ENCODE results near the gene CERS4.
"Not testable (repeated sequence)": the region's sequence is repeated elsewhere in the genome, so short reads cannot be mapped to it uniquely, and the experiment has no call there.

Gene CERS4

GRCh38 chr19:8256276-8257051 is 47.3 kb downstream of the CERS4 start:
- H3K4me3 ChIP-seq: no peak overlapping the region
- no peak overlapping the region for H3K27ac ChIP-seq

DNA sequence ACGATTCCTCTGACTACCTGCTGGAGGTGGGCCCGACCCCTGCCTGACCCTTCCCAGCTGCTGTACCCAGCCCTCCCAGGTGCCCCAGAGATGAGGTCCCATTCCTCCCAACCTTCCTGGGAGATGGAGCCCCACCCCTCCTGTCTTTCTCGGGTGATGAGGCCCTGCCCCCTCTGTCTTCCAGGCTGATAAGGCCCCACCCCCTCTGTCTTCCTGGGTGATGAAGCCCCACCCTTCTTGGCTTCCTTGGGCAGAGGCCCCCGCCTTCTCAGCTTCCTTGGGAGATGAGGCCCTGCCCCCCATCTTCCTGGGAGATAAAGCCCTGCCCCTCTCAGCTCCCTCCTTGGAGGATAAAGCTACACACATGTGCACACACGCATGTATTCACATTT is 47.9 kb downstream of the CERS4 start:
- Histone ChIP-seq H3K4me3 (no peak overlapping the region), H3K27ac (no peak overlapping the region)

- Histone ChIP-seq H3K27ac (no peak overlapping the region), H3K4me3 (no peak overlapping the region)
Measured at GRCh38 chr19:8259142-8259921, 50.2 kb downstream of the CERS4 start.

- H3K27ac ChIP-seq: no peak overlapping the region
- no peak overlapping the region for H3K4me3 ChIP-seq
Measured at GRCh38 chr19:8259922-8260247, 50.7 kb downstream of the CERS4 start.

DNA sequence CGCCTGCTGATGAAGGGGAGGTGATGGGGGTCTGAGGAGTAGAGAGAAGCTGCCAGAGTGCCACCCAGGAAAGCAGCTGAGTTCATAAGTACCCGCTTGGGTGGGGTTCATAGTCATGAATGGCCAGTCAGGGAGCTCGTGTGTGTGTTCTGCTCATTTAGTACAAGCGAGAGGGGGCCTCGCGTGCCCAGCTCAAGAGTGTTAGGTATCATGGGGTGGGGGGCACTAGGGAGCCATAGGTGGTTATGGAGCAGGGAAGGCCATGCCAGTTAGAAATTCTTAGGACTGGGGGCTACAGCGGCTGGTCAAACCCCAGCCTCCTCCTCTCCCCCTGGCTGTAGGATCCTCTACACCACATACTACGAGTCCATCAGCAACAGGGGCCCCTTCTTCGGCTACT is 52.2 kb downstream of the CERS4 start:
- Histone ChIP-seq H3K27ac (no peak overlapping the region), H3K4me3 (no peak overlapping the region)

DNA sequence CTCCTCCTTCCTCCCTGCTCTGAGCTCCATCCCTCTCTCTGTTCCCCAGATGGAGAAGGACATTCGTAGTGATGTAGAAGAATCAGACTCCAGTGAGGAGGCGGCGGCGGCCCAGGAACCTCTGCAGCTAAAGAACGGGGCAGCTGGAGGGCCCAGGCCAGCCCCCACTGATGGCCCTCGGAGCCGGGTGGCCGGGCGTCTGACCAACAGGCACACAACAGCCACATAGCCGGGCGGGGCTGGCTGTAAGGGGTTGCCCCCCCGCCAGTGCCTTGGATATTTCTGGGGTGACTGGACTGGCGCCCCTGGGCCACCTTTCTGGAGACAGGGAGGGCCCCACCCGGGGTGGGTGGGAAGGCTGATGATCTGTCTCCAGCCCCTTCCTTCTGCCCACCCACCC is 52.7 kb downstream of the CERS4 start:
- Histone ChIP-seq H3K4me3 (no peak overlapping the region), H3K27ac (no peak overlapping the region)

DNA sequence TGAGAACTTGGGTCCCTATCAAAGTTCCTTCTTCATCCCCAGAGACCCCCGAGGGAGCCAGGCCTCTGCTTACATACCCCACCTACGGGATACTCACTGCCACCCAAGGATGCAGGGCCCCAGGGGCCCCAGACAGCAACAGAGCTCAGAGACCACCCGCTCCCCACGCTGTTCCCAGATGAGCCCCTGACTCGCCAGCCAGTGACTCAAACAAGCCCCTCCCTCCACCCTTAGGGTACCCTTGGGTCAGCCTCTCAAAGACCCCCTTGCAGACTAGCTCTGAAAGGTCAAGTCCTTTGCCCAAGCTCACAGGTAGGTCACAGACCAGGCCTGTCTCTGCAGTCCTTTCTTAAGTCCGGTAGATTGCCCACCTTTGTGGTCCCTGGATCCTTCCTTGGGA is 53.3 kb downstream of the CERS4 start:
- Histone ChIP-seq H3K4me3 (no peak overlapping the region), H3K27ac (no peak overlapping the region)

DNA sequence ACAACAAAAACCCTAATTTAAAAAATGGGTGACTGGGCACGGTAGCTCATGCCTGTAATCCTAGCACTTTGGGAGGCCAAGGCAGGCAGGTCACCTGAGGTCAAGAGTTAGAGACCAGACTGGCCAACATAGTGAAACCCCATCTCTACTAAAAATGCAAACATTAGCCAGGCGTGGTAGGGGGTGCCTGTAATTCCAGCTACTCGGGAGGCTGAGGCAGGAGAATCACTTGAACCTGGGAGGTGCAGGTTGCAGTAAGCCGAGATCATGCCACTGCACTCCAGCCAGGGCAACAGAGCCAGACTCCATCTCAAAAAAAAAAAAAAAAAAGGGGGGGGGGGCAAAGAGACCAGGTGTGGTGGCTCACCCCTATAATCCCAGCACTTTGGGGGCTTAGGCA is 55.1 kb downstream of the CERS4 start:
- H3K27ac ChIP-seq, H3K4me3 ChIP-seq: not testable (repeated sequence)

DNA sequence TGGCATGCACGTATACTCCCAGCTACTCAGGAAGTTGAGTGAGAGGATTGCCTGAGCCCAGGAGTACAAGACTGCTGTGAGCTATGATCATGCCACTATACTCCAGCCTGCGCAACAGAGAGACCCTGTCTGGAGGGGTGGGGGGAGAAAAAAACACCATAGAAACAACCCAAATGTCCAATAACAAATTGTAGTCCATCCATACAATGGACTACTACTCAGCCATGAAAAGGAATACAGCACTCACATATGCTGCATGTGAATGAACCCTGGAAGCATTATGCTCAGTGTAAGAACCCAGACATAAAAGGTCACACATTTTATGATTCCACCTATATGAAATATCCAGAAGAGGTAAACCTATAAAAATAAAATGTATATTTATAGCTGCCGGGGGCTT is 56.7 kb downstream of the CERS4 start:
- H3K27ac ChIP-seq: no peak overlapping the region
- no peak overlapping the region for H3K4me3 ChIP-seq

DNA sequence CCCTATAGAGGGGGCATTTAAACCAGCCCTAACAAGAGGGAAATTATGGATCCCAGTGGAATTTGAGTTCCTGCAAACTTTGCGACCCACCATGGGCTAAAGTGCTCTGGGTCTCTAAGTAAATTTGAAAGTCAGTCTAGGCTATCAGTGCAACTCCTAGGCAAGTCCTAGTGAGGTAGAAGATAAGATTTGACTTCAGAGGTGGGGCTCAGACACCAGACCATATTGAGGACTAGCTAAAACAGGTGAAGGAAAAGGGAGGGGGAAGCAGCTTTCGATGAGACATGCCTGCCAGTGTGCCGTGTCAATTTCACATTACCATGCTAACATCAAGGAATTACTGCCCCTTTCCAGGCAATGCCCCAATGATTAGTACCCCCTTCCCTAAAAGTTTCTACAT is 60.6 kb downstream of the CERS4 start:
- Histone ChIP-seq H3K27ac (peak overlapping the region in 5 of 21 experiments; percentile 42 to 73 (median 64)), H3K4me3 (no peak overlapping the region)

GRCh38 chr19:8276508-8276907 is 67.3 kb downstream of the CERS4 start:
- not testable (repeated sequence) for H3K4me3 ChIP-seq

DNA sequence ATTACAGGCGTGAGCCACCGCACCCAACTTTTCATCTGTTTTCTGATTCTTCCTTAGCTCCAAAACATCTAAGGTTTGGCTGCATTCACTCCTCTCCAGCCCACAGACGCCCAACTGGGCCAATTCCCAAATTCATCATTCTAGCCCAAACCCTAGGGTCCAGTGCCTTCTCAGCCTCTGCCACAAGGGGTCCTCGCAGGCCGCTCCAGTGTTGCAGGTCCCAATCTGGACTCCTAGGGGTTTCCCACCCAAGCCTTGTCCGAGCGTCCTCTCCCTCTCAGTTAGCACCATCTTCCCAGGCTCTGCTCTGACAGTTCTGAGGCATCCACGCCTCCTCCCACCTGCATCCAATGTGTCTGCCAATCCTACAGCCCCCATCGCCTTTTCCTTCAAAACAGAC is 82.2 kb downstream of the CERS4 start:
- not testable (repeated sequence) for H3K4me3 ChIP-seq, H3K27ac ChIP-seq

More at GRCh38 chr19:8276508-8276907, 67.3 kb downstream of the CERS4 start:
- not testable (repeated sequence) for H3K27ac ChIP-seq

DNA sequence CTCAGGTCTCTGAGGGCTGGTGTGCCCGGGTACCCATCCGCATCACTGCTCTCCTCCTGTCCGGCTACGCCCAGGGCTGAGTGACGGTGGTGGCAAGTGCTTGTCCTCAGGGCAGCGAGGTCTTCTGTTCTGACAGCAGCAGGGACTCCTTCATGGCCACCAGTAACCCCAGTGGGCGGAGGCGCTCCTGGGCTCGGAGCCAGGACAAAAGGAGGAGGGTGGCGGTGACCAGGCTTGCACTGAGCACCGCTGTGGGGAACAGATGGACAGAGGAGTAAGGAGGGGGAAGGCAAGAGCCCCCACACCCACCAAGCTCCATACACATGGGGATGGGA is 93.2 kb downstream of the CERS4 start:
- Histone ChIP-seq H3K4me3 (no peak overlapping the region), H3K27ac (no peak overlapping the region)

GRCh38 chr19:8302734-8303133 is 93.6 kb downstream of the CERS4 start:
- H3K4me3 ChIP-seq: no peak overlapping the region
- no peak overlapping the region for H3K27ac ChIP-seq

- Histone ChIP-seq H3K4me3 (no peak overlapping the region), H3K27ac (no peak overlapping the region)
Measured at GRCh38 chr19:8304841-8305621, 95.9 kb downstream of the CERS4 start.

DNA sequence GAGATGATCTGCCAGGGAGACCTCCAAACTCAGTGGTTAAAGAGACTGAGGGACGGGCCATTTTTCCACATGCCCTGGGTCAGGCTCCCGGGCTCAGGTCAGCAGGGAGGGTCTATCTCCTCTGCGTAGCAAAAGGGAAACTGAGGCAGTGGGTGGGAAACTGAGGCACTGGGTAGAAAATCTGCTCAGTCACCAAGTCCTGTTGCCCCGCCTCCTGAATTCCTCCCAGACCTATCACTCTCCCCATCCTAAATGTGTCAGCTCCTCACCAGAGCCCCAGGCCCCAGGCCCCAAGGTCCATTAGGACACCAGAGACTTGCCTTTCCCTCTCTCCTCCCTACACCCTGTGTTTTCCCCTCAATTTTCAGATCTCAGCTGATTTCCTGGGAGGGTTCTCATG is 96.6 kb downstream of the CERS4 start:
- no peak overlapping the region for H3K4me3 ChIP-seq
- H3K27ac ChIP-seq: peak overlapping the region in 1 of 21 experiments; percentile 18

- no peak overlapping the region for H3K4me3 ChIP-seq
- peak overlapping the region in 1 of 21 experiments; percentile 18 for H3K27ac ChIP-seq
Measured at GRCh38 chr19:8306235-8307054, 97.3 kb downstream of the CERS4 start.

GRCh38 chr19:8307400-8307964 is 98.3 kb downstream of the CERS4 start:
- Histone ChIP-seq H3K4me3 (peak overlapping the region; percentile 41 to 58 (median 47)), H3K27ac (peak overlapping the region in 10 of 21 experiments; percentile 19 to 80 (median 65))

Data from skin epidermis (tissue), 12 donors.